Spleen (tissue), 11 donors: ENCODE results near the gene NBAS. TPM values are rescaled to one million over a fixed set of nuclear protein-coding genes. Genes with fewer than 3 reads are reported as not detected.

Source experiments
- DNase-seq: peaks from one replicate; pipeline ENCODE4 v3.0.0-alpha.2; 2020
- H3K27ac ChIP-seq, 8 donors: fragments of 200-600 bp; sonication (generic) in 7 of 8; 1 replicate in 4 of 8; 2 replicates in 4 of 8; pipeline versions ENCODE4 v1.5.0 to v1.8.0; 2016 to 2021; ENCODE audit warnings: inconsistent platforms in 4 of 8, mild to moderate bottlenecking in 4 of 8, moderate library complexity in 1 of 8
- H3K27me3 ChIP-seq, 7 donors: fragments of 200-600 bp; sonication (generic) in 6 of 7; replicated peaks in 1 of 7; 1 replicate in 4 of 7; 2 replicates in 3 of 7; pipeline versions ENCODE4 v1.5.0 to v1.8.0; 2016 to 2021; ENCODE audit warnings: inconsistent platforms in 3 of 7, mild to moderate bottlenecking in 1 of 7
- H3K36me3 ChIP-seq, 6 donors: fragments of 200-600 bp; sonication (generic) in 5 of 6; 1 replicate in 4 of 6; 2 replicates in 2 of 6; pipeline versions ENCODE4 v1.5.0 to v1.8.0; 2016 to 2021; ENCODE audit warnings: inconsistent platforms in 2 of 6
- H3K4me1 ChIP-seq, 6 donors: fragments of 200-600 bp; sonication (generic) in 5 of 6; 1 replicate in 3 of 6; 2 replicates in 3 of 6; pipeline versions ENCODE4 v1.5.0 to v1.8.0; 2016 to 2021; ENCODE audit warnings: inconsistent platforms in 3 of 6
- H3K4me3 ChIP-seq, 8 donors: fragments of 200-600 bp; sonication (generic) in 7 of 8; 1 replicate in 4 of 8; 2 replicates in 4 of 8; pipeline versions ENCODE4 v1.5.0 to v1.8.0; 2016 to 2021; ENCODE audit warnings: inconsistent platforms in 4 of 8, mild to moderate bottlenecking in 4 of 8, moderate library complexity in 2 of 8
- H3K9me3 ChIP-seq, 8 donors: fragments of 200-600 bp; sonication (generic) in 7 of 8; 1 replicate in 4 of 8; 2 replicates in 4 of 8; pipeline versions ENCODE4 v1.5.0 to v1.8.0; 2016 to 2021; ENCODE audit warnings: inconsistent platforms in 4 of 8
- POLR2A ChIP-seq, 3 donors: fragments of 450-650 bp; IDR thresholded peaks; one replicate each; pipeline ENCODE4 v1.5.1; 2017; ENCODE audit warnings: antibody characterized with exemption in 3 of 3, mild to moderate bottlenecking in 1 of 3
- POLR2AphosphoS5 ChIP-seq, 3 donors: sonication (generic); formaldehyde crosslinking; IDR thresholded peaks; one replicate each; pipeline ENCODE4 v1.5.1; 2017; ENCODE audit warnings: antibody characterized with exemption in 3 of 3
- WGBS, 5 donors: extraction: QIAGEN DNeasy Blood & Tissue Kit in 3 of 5; methylation state at CpG; one replicate each; pipeline versions ENCODE4 v1.1.5 to v1.1.7; 2013 to 2018; 5-methylcytosine and 5-hydroxymethylcytosine counted together
- intact Hi-C: fragments of 100-400 bp; cut with DNase I; formaldehyde crosslinking; loops from one replicate; pipeline ENCODE4 v1.15.0; 2023; ENCODE audit warnings: low total_unique reads
- polyA plus RNA-seq, 3 donors: library from polyadenylated mRNA; stranded (reverse); fragments of 200-250 nt; gene quantifications; one replicate each; pipeline ENCODE4 v1.2.1, GENCODE V29; 2013
- total RNA-seq, 7 donors: library from RNA; depleted of rRNA in 3 of 7; stranded (reverse); fragments of >200 nt in 3 of 7; fragmentation: NEBNext Ultra II Directional in 4 of 7; extraction: Animal tissue kit (Norgen Biotek cat#: 25700) in 4 of 7; gene quantifications; one replicate each; pipeline versions ENCODE4 v1.1.0 to v1.2.1, GENCODE V29; 2016 to 2021
- TF ChIP-seq, protein P1 (sequence below), 11 experiments: fragments of 200-600 bp in 7 of 11; fragments of 450-650 bp in 4 of 11; sonication (generic) in 4 of 11; IDR thresholded peaks in 8 of 11; conservative IDR thresholded peaks in 3 of 11; 1 replicate in 7 of 11; 2 replicates in 4 of 11; pipeline versions ENCODE4 v1.4.0 to v1.8.0; 2016 to 2021; ENCODE audit warnings: antibody characterized with exemption in 11 of 11, inconsistent platforms in 4 of 11, mild to moderate bottlenecking in 1 of 11
- donor health status: healthy with polysubstance abuse.
- donor health status: DM: no; HTN: no; CAD: no; lungs with moderate emphysema.
- donor health status: DM: no; HTN: no; CAD: no.
- donor health status: Bipolar disorder and iron deficiency.
- donor health status: healthy.
- donor health status: DM: no; HTN: no; CAD: no.
- donor health status: DM: yes; HTN: yes; CAD: no.

Gene NBAS
- total and polyA plus RNA-seq, 10 donors: 21.1 to 49.0 (median 40.9) TPM

DNA sequence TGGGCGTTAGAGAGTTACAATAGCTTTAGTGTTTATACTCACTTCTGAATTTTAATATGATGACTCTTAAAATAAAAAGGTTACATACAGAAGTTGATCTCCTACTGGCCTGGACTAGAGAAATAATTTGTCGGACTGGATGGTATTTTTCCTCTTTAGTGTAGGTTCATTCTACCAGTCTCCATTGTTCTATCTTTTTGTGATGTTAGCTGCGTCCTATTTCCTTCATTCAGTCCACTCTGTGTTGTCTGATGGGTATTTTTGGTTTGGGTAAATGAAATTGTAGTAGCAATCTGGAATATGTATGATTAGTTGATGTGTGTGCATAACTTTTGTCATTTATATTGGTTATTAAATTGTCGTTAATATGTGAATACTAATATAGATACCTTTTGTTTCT, 35.8 kb upstream of the NBAS start:
- Histone ChIP-seq H3K4me1 (peaks cover 5 to 33% (median 27%) of the 10 kb centered on the region in 6 donors), H3K27me3 (no peaks in the 10 kb centered on the region), H3K9me3 (no peaks in the 10 kb centered on the region), H3K36me3 (peaks cover 12 to 77% (median 67%) of the 10 kb centered on the region in 6 donors), H3K4me3 (no peak overlapping the region), H3K27ac (no peak overlapping the region)
- DNase-seq: no peak
- 88 to 95% (median 95%) methylated on average over 4 of the region's 4 CpGs for WGBS, 5 donors
- TF ChIP-seq POLR2AphosphoS5 (IDR thresholded peaks at IDR 0.05) (no peak), POLR2A (IDR thresholded peaks at IDR 0.05) (no peak)
- TF ChIP-seq, protein P1, sequence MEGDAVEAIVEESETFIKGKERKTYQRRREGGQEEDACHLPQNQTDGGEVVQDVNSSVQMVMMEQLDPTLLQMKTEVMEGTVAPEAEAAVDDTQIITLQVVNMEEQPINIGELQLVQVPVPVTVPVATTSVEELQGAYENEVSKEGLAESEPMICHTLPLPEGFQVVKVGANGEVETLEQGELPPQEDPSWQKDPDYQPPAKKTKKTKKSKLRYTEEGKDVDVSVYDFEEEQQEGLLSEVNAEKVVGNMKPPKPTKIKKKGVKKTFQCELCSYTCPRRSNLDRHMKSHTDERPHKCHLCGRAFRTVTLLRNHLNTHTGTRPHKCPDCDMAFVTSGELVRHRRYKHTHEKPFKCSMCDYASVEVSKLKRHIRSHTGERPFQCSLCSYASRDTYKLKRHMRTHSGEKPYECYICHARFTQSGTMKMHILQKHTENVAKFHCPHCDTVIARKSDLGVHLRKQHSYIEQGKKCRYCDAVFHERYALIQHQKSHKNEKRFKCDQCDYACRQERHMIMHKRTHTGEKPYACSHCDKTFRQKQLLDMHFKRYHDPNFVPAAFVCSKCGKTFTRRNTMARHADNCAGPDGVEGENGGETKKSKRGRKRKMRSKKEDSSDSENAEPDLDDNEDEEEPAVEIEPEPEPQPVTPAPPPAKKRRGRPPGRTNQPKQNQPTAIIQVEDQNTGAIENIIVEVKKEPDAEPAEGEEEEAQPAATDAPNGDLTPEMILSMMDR (IDR thresholded peaks at IDR 0.05 in 8 of 11, conservative IDR thresholded peaks at IDR 0.05 in 3 of 11): no peak
- intact Hi-C loops: no loop called here

DNA sequence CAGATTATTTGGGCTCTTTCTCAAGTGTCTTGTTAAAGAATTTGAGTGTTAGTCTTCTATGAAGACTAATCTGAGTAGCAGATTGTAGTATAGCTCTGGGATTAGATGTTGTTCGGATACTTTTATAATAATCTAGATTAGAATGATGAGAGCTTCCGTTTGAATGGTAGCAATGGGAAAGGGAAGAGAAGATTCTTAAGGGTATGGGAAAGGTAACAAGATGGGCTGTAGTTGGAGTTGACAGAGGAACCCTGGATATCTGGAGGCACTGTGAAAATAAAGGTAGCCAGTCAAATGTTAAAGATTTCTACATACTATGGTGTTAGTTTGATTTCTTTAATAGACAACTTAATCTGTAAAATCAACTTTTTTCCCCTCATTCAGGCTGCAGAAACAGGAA, 35.2 kb upstream of the NBAS start:
- H3K4me3 ChIP-seq: no peak overlapping the region
- H3K9me3 ChIP-seq: no peaks in the 10 kb centered on the region
- no peak overlapping the region for H3K27ac ChIP-seq
- H3K27me3 ChIP-seq: no peaks in the 10 kb centered on the region
- intact Hi-C loops: no loop called here
- TF ChIP-seq POLR2AphosphoS5 (IDR thresholded peaks at IDR 0.05): no peak
- TF ChIP-seq, protein P1 (IDR thresholded peaks at IDR 0.05 in 8 of 11, conservative IDR thresholded peaks at IDR 0.05 in 3 of 11): no peak
- TF ChIP-seq POLR2A (IDR thresholded peaks at IDR 0.05): no peak
- peaks cover 12 to 71% (median 62%) of the 10 kb centered on the region in 6 donors for H3K36me3 ChIP-seq
- DNase-seq: no peak
- peaks cover 5 to 35% (median 30%) of the 10 kb centered on the region in 6 donors for H3K4me1 ChIP-seq
- WGBS, 5 donors: 83 to 88% (median 84%) methylated on average over 2 of the region's 2 CpGs

DNA sequence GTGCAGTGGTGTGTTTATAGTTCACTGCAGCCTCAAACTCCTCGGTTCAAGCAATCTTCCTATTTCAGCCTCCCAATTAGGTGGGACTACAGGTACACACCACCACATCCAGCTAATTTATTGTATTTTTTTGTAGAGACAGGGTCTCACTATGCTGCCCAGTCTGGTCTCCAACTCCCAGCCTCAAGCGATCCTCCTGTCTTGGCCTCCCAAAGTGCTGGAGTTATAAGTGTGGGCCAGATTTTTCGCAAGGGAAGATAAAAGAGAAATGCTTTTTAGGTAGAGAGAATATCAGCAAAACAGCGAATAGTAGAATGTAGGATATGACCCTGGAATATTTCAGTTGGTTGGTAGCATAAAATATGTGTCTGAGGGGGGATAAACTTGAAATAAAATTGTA, 34.8 kb upstream of the NBAS start:
- H3K9me3 ChIP-seq: no peaks in the 10 kb centered on the region
- DNase-seq: no peak
- peaks cover 10 to 39% (median 34%) of the 10 kb centered on the region in 6 donors for H3K4me1 ChIP-seq
- no peak overlapping the region for H3K4me3 ChIP-seq
- H3K27ac ChIP-seq: no peak overlapping the region
- WGBS, 5 donors: 95 to 99% (median 96%) methylated on average over 4 of the region's 4 CpGs
- intact Hi-C loops: no loop called here
- no peaks in the 10 kb centered on the region for H3K27me3 ChIP-seq
- TF ChIP-seq POLR2AphosphoS5 (IDR thresholded peaks at IDR 0.05) (no peak), POLR2A (IDR thresholded peaks at IDR 0.05) (no peak)
- TF ChIP-seq, protein P1 (IDR thresholded peaks at IDR 0.05 in 8 of 11, conservative IDR thresholded peaks at IDR 0.05 in 3 of 11): no peak
- H3K36me3 ChIP-seq: peaks cover 11 to 67% (median 57%) of the 10 kb centered on the region in 6 donors

DNA sequence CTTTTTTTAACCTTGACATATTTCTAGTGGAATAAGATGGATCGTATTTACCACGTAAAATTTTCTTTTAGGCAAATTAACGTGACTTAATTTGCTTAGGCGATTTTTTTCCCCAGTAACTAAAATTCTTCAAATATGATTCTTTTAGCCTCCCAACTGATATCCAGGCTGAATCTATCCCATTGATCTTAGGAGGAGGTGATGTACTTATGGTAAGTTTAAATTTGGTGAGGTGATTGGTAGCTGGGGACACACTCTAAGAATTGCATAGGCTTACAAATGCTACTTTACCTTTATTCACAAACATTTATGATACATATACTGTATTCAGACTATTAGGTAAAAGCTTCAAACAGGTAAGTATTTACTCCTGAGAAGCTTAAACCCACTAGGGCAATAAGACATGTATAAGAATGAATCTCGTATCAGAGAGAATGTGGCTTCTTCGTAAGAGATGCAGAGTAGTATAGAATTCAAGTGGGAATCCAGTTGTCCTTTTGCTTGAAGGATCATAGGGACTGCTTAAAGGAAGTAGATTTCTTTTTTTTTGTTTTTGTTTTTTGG, 34.3 kb upstream of the NBAS start:
- Histone ChIP-seq H3K27me3 (no peaks in the 10 kb centered on the region), H3K9me3 (no peaks in the 10 kb centered on the region), H3K36me3 (peaks cover 9 to 62% (median 53%) of the 10 kb centered on the region in 6 donors), H3K4me3 (no peak overlapping the region), H3K27ac (no peak overlapping the region), H3K4me1 (peaks cover 10 to 41% (median 37%) of the 10 kb centered on the region in 6 donors)
- 95 to 98% (median 96%) methylated on average over 6 of the region's 6 CpGs for WGBS, 5 donors
- TF ChIP-seq POLR2A (IDR thresholded peaks at IDR 0.05) (no peak), POLR2AphosphoS5 (IDR thresholded peaks at IDR 0.05) (no peak)
- TF ChIP-seq, protein P1 (IDR thresholded peaks at IDR 0.05 in 8 of 11, conservative IDR thresholded peaks at IDR 0.05 in 3 of 11): no peak
- intact Hi-C loops: no loop called here
- DNase-seq: no peak
